Breast epithelium (tissue), 3 donors: ENCODE results near the gene GRM4.

ENCODE experiments used
- CTCF ChIP-seq, 3 donors: fragments of 450-650 bp; IDR thresholded peaks; one replicate each; pipeline ENCODE4 v1.5.1; 2016 to 2017; ENCODE audit warnings: antibody characterized with exemption in 3 of 3, mild to moderate bottlenecking in 3 of 3, moderate library complexity in 3 of 3
- POLR2A ChIP-seq: fragments of 450-650 bp; IDR thresholded peaks from one replicate; pipeline ENCODE4 v1.6.1; 2016; ENCODE audit warnings: antibody characterized with exemption, mild to moderate bottlenecking, moderate library complexity

DNA sequence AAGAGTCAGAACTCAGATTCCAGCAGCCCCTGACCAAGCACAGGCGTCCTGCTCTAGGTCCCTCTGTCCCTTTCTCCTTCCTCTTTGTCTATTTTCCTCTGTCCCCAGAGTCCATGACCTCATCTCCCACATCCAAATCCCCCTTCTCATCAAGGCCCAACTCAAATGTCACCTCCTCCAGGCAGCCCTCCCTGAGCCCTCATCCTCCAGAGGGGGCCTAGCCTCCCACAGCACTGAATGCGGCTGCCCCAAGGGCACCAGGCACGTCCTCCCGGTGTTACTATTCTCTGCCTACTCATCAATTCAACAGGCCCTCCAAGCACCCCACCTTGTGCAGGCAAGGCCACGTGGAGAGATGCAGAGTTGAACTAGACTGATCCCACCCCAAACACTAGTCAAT, 49.7 kb downstream of the GRM4 start:
- TF ChIP-seq CTCF (IDR thresholded peaks at IDR 0.05): no peak
- TF ChIP-seq POLR2A: no peak
